GM19240 (cell line): ENCODE results near the gene NME5.
"Not testable (repeated sequence)": the region's sequence is repeated elsewhere in the genome, so short reads cannot be mapped to it uniquely, and the experiment has no call there.

ENCODE experiments used
- DNase-seq: peaks from one replicate; pipeline ENCODE4 v3.0.0; 2011; ENCODE audit warnings: low spot score; ENCODE audit not compliant: insufficient read length

NME5 gene

DNA sequence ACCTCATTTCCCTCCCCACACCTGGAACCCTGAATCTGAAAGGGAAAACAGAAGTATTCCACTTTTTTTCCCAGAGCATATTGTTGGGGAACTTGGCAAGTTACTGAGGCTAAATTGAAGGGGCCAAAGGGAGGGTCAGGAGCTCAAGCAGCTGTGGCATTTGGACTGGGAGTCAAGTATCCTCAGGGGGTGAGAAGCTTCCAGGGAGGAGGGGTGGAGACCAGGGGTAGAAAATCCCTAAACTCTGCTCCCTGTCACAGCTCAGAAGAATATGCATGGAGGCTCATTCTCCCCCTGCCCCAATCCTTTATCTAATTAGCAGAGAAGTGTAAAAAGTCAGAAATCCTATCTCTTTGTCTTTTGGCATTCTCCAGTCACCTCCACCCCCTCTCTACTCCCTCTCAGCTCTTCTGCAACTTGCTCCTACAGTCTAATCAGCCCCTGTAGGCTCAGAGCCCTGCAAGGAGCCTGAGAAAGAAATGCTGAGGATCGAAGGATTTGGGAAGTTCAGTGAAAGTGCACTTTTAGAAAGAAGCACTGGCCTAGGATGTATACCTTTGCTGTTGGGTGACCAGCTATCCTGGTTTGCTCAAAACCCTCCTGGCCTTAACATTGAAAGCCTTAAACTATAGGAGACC lies 61.1 kb downstream of the NME5 start:
- DNase-seq, result no peak

DNA sequence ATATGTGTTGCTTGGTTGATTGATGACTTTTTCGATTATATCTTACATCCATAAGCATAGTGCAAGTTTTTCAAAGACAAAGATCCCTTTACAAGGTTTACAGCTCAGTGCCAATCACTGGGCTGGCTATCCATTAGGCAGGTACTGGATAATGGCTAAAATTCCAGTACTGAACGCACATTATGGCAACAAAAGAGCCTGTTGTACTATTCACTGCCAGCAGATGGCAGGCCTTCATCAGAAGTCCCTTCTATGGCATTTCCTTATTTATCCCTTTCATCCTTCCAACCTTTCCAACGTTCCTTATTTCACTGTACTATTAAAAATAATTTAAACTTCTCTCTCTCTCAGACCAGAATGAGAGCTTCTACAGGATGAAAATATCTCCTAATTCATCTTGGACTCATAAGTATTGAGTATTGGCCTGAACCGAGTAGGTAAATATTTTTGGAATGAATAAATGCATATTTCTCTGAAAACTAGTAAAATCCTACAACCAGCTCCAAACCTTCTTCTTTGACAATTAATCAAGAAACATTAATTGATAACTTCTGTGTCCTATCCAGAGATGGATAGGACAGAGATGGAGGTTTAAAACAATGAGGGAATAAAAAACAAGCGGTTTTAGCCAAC lies 62.0 kb downstream of the NME5 start:
- DNase-seq, result no peak

DNA sequence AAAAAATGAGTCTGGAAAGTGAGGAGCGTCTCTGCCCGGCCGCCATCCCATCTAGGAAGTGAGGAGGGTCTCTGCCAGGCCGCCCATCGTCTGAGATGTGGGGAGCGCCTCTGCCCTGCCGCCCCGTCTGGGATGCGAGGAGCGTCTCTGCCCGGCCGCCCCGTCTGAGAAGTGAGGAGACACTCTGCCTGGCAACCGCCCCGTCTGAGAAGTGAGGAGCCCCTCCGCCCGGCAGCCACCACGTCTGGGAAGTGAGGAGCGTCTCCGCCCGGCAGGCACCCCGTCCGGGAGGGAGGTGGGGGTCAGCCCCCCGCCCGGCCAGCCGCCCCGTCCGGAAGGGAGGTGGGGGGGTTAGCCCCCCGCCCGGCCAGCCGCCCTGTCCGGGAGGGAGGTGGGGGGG lies 69.2 kb downstream of the NME5 start:
- DNase-seq, result not testable (repeated sequence)

DNA sequence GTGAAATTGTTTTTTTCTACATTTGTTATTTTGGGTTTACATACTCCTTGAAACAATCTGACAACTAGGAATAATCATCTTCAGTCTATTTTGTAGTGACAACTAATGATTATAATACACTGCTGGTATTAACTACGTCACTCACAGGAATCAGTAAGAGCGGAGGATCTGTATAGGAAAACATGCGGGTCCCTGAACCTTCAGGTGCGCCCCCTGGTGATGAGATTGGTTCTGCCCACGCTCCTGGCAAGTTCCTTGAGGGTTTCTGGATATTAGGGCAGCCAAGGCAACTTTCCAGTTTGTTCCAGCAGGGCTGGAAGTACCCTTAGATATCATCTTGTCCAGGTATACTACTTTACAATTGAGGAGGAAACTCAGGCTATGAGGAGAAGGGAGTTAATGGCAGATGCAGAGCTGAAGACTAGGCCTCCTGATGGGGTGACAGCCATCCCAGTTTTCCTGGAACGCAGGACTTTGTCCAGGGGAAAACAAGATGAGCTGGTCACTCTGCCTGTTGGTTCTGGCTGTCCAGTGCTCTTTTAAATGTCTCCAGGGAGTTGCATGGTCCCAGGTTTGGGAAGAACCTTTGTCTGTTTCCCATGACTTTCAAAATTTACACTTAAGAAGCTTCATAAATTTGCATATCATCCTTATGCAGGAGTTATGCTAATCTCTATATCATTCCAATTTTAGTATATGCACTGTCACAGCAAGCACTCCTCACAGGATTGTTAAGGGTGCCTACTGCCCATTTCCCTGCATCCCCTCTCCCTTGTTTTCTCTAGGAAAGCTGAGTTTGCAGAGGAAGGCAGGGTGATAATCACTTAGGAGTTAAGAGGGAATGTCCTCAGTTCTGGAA lies 70.3 kb downstream of the NME5 start:
- DNase-seq, result peak; percentile 55

- DNase-seq, result no peak
Observed at GRCh38 chr5:138067945-138068344, 71.3 kb downstream of the NME5 start.
